ENCODE data around the gene BLOC1S1. TPM values are rescaled to one million over a fixed set of nuclear protein-coding genes. Genes with fewer than 3 reads are reported as not detected.

Gene BLOC1S1
- total RNA-seq, 1 experiment from 2014 or later = 76.0 TPM

GRCh38 chr12:55742719-55743405 is 27.0 kb downstream of the BLOC1S1 start, which contains the start of gene GDF11:
Gene GDF11, plus strand, starts transcription at chr12:55743122. Its CDS starts 195 bp downstream, at chr12:55743317.
- intact Hi-C loops (cut with micrococcal nuclease; ENCODE audit: unreplicated experiment) = no loop called here
- peak within 1 kb of the TSS; percentile 70 for H3K4me3 ChIP-seq (ENCODE audit: low read depth, low read length, poor library complexity, severe bottlenecking)
- no peaks in the 10 kb centered on the region for H3K9me3 ChIP-seq (ENCODE audit: low read depth, low read length, poor library complexity, severe bottlenecking)
- H3K27ac ChIP-seq (ENCODE audit: low read depth, low read length, poor library complexity, severe bottlenecking) = peak within 1 kb of the TSS; percentile 80
- BruUV-seq (replicated peaks) = no TSS peak
- peaks cover 6% of the 10 kb centered on the region for H3K36me3 ChIP-seq (ENCODE audit: insufficient read depth, low read length, poor library complexity, severe bottlenecking)
- peak; percentile 92 for DNase-seq (ENCODE audit: low spot score)
- H3K27me3 ChIP-seq (replicated peaks; ENCODE audit: insufficient read depth, low read depth, low read length, poor library complexity) = no peaks in the 10 kb centered on the region
- H3K4me1 ChIP-seq (ENCODE audit: insufficient read depth, low read length, poor library complexity, severe bottlenecking) = peaks cover 12% of the 10 kb centered on the region
- POLR2A ChIA-PET (ENCODE audit: low non-redundant PET) = interaction anchor here (0.7 kb wide), 1 partner anchor 12 kb away, joined by 3 read pairs; no protein-coding TSS in a partner anchor
- CTCF ChIA-PET = no interaction called here
- TF ChIP-seq EZH2 (IDR thresholded peaks at IDR 0.05; ENCODE audit: borderline replicate concordance, low read depth, low read length, poor library complexity, severe bottlenecking) (no peak), CTCF (conservative IDR thresholded peaks at IDR 0.05; ENCODE audit: low read depth, low read length) (no peak)

GRCh38 chr12:55743406-55744339 is 27.8 kb downstream of the BLOC1S1 start:
- intact Hi-C loops (cut with micrococcal nuclease; ENCODE audit: unreplicated experiment) = no loop called here

More at GRCh38 chr12:55743406-55744339, 27.8 kb downstream of the BLOC1S1 start:
- H3K27me3 ChIP-seq (replicated peaks; ENCODE audit: insufficient read depth, low read depth, low read length, poor library complexity) = no peaks in the 10 kb centered on the region
- TF ChIP-seq CTCF (conservative IDR thresholded peaks at IDR 0.05; ENCODE audit: low read depth, low read length) (peak; percentile 21; the same call in 1 of the 2 replicates), EZH2 (IDR thresholded peaks at IDR 0.05; ENCODE audit: borderline replicate concordance, low read depth, low read length, poor library complexity, severe bottlenecking) (no peak)
- peak overlapping the region; percentile 70 for H3K4me3 ChIP-seq (ENCODE audit: low read depth, low read length, poor library complexity, severe bottlenecking)
- TSS peak; percentile 33 for BruUV-seq (replicated peaks)
- no peaks in the 10 kb centered on the region for H3K9me3 ChIP-seq (ENCODE audit: low read depth, low read length, poor library complexity, severe bottlenecking)
- H3K4me1 ChIP-seq (ENCODE audit: insufficient read depth, low read length, poor library complexity, severe bottlenecking) = peaks cover 9% of the 10 kb centered on the region
- POLR2A ChIA-PET (ENCODE audit: low non-redundant PET) = interaction anchor here (0.6 to 0.7 kb wide), 2 partner anchors 11 to 44 kb away, joined by 3 read pairs; no protein-coding TSS in a partner anchor
- peaks cover 14% of the 10 kb centered on the region for H3K36me3 ChIP-seq (ENCODE audit: insufficient read depth, low read length, poor library complexity, severe bottlenecking)
- peak overlapping the region; percentile 80 for H3K27ac ChIP-seq (ENCODE audit: low read depth, low read length, poor library complexity, severe bottlenecking)
- CTCF ChIA-PET = interaction anchor here (0.5 to 0.6 kb wide), 2 partner anchors 28 to 56 kb away, joined by 7 read pairs; partner anchors contain the start of gene BLOC1S1
- DNase-seq (ENCODE audit: low spot score) = peak; percentile 84

Measured in A673 (cell line).